ENCODE data around the gene PTTG1IP.

Gene PTTG1IP

GRCh38 chr21:44845418-44846223 lies 27.9 kb downstream of the PTTG1IP start:
- peak overlapping the region; percentile 24 for H3K4me3 ChIP-seq (ENCODE audit: low read depth, low read length)
- in situ Hi-C loops (cut with HindIII; ENCODE audit: low sequenced_read_pairs), result no loop called here
- TF ChIP-seq CTCF (IDR thresholded peaks at IDR 0.05; ENCODE audit: low read depth, low read length, missing control alignments), result peak; percentile 23
- DNase-seq (ENCODE audit: low read depth), result no peak

- no peak overlapping the region for H3K4me3 ChIP-seq (ENCODE audit: low read depth, low read length)
- no peak for DNase-seq (ENCODE audit: low read depth)
- TF ChIP-seq CTCF (IDR thresholded peaks at IDR 0.05; ENCODE audit: low read depth, low read length, missing control alignments), result no peak
- in situ Hi-C loops (cut with HindIII; ENCODE audit: low sequenced_read_pairs), result no loop called here
Observed at GRCh38 chr21:44844256-44844655, 29.2 kb downstream of the PTTG1IP start.

GRCh38 chr21:44842721-44843445 lies 30.6 kb downstream of the PTTG1IP start:
- H3K4me3 ChIP-seq (ENCODE audit: low read depth, low read length), result no peak overlapping the region
- no peak for DNase-seq (ENCODE audit: low read depth)
- in situ Hi-C loops (cut with HindIII; ENCODE audit: low sequenced_read_pairs), result no loop called here
- no peak for TF ChIP-seq CTCF (IDR thresholded peaks at IDR 0.05; ENCODE audit: low read depth, low read length, missing control alignments)

- DNase-seq (ENCODE audit: low read depth), result no peak
- TF ChIP-seq CTCF (IDR thresholded peaks at IDR 0.05; ENCODE audit: low read depth, low read length, missing control alignments), result no peak
- in situ Hi-C loops (cut with HindIII; ENCODE audit: low sequenced_read_pairs), result no loop called here
- H3K4me3 ChIP-seq (ENCODE audit: low read depth, low read length), result no peak overlapping the region
Observed at GRCh38 chr21:44842087-44842486, 31.4 kb downstream of the PTTG1IP start.

GRCh38 chr21:44840771-44841170 lies 32.7 kb downstream of the PTTG1IP start:
- H3K4me3 ChIP-seq (ENCODE audit: low read depth, low read length), result no peak overlapping the region

GRCh38 chr21:44838951-44839350 lies 34.5 kb downstream of the PTTG1IP start:
- in situ Hi-C loops (cut with HindIII; ENCODE audit: low sequenced_read_pairs), result no loop called here
- no peak for DNase-seq (ENCODE audit: low read depth)
- no peak for TF ChIP-seq CTCF (IDR thresholded peaks at IDR 0.05; ENCODE audit: low read depth, low read length, missing control alignments)
- H3K4me3 ChIP-seq (ENCODE audit: low read depth, low read length), result no peak overlapping the region

More at GRCh38 chr21:44840771-44841170, 32.7 kb downstream of the PTTG1IP start:
- no peak for DNase-seq (ENCODE audit: low read depth)
- in situ Hi-C loops (cut with HindIII; ENCODE audit: low sequenced_read_pairs), result no loop called here
- no peak for TF ChIP-seq CTCF (IDR thresholded peaks at IDR 0.05; ENCODE audit: low read depth, low read length, missing control alignments)
